Fibroblast of the aortic adventitia (primary cell): ENCODE measurements around the gene SRSF3. TPM values are rescaled to one million over a fixed set of nuclear protein-coding genes. Genes with fewer than 3 reads are reported as not detected.

Experiments
- DNase-seq: peaks from one replicate; pipeline ENCODE4 v3.0.0-alpha.2; 2010; ENCODE audit warnings: low read depth
- H3K4me3 ChIP-seq: 2 replicates; pipeline ENCODE4 v1.5.1; 2011; ENCODE audit warnings: low read depth, mild to moderate bottlenecking, control low read depth, low read length, moderate library complexity
- total RNA-seq: library from RNA; depleted of rRNA; stranded (reverse); fragments of >200 nt; gene quantifications from 2 replicates; pipeline ENCODE4 v1.2.3, GENCODE V29; 2012; ENCODE audit warnings: low replicate concordance
- TF ChIP-seq, protein P1 (sequence below): IDR thresholded peaks from 2 replicates; pipeline ENCODE4 v1.5.1; 2011; ENCODE audit warnings: mild to moderate bottlenecking, low read length, control low read depth, inconsistent platforms; ENCODE audit not compliant: insufficient read depth

Gene SRSF3
- total RNA-seq, 1 donor = 181 TPM

GRCh38 chr6:36615018-36615761 lies 21.0 kb downstream of the SRSF3 start:
- TF ChIP-seq, protein P1, sequence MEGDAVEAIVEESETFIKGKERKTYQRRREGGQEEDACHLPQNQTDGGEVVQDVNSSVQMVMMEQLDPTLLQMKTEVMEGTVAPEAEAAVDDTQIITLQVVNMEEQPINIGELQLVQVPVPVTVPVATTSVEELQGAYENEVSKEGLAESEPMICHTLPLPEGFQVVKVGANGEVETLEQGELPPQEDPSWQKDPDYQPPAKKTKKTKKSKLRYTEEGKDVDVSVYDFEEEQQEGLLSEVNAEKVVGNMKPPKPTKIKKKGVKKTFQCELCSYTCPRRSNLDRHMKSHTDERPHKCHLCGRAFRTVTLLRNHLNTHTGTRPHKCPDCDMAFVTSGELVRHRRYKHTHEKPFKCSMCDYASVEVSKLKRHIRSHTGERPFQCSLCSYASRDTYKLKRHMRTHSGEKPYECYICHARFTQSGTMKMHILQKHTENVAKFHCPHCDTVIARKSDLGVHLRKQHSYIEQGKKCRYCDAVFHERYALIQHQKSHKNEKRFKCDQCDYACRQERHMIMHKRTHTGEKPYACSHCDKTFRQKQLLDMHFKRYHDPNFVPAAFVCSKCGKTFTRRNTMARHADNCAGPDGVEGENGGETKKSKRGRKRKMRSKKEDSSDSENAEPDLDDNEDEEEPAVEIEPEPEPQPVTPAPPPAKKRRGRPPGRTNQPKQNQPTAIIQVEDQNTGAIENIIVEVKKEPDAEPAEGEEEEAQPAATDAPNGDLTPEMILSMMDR = peak; percentile 78
- H3K4me3 ChIP-seq = no peak overlapping the region
- peak; percentile 81 for DNase-seq

DNA sequence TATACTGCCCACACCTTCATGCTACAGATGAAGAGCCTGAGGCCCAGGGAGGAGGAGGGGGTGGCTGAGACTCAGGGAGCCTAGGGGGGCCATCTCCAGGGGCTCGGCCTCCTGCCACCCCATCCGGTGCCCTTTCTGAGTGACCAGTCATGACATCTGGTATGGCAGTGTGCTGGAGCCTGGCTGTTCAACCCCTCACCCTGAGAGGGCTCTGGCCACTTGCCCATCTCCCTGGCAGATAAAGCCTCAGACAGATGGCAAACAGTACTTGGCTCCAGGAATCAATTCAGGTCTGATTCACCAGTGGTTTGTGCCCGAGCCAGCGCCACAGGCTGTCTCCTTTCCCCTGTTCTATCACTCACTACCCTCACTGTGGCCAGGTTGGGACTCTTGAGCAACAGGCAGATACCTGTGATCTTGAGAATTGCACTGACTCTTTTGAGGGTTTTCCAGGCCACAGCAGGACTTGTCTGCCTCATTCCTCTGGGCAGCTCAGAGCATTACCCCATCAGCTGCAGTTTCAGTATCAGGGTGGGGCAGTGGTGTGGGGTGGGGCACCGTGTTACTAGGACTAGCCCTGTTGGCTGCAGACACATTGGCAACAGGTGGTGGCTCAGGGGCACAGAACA lies 22.8 kb downstream of the SRSF3 start:
- no peak for DNase-seq
- TF ChIP-seq, protein P1 = no peak
- no peak overlapping the region for H3K4me3 ChIP-seq

GRCh38 chr6:36618366-36619355 lies 24.5 kb downstream of the SRSF3 start:
- no peak for DNase-seq
- TF ChIP-seq, protein P1 = no peak
- no peak overlapping the region for H3K4me3 ChIP-seq

GRCh38 chr6:36621371-36621855 lies 27.3 kb downstream of the SRSF3 start:
- H3K4me3 ChIP-seq = no peak overlapping the region
- DNase-seq = no peak
- TF ChIP-seq, protein P1 = no peak

- DNase-seq = no peak
- TF ChIP-seq, protein P1 = no peak
- H3K4me3 ChIP-seq = no peak overlapping the region
Observed at GRCh38 chr6:36622901-36623546, 28.9 kb downstream of the SRSF3 start.
